Type B pancreatic cell (in vitro differentiated cells): ENCODE measurements around the gene AGGF1. TPM values are rescaled to one million over a fixed set of nuclear protein-coding genes. Genes with fewer than 3 reads are reported as not detected.
"Not testable (repeated sequence)": the region's sequence is repeated elsewhere in the genome, so short reads cannot be mapped to it uniquely, and the experiment has no call there.

Experiments
- DNase-seq: peaks from one replicate; pipeline ENCODE4 v3.0.0; 2021; ENCODE audit warnings: mixed read lengths; ENCODE audit not compliant: unreplicated experiment; ENCODE audit errors: extremely low spot score
- H3K27ac Mint-ChIP-seq: 2 replicates; pipeline ENCODE4 v1.8.0; 2021; ENCODE audit warnings: mild to moderate bottlenecking, mixed read lengths
- H3K27me3 Mint-ChIP-seq: 2 replicates; pipeline ENCODE4 v1.8.0; 2021; ENCODE audit warnings: mixed read lengths
- H3K36me3 Mint-ChIP-seq: 2 replicates; pipeline ENCODE4 v1.8.0; 2021; ENCODE audit warnings: mixed read lengths
- H3K4me1 Mint-ChIP-seq: one replicate; pipeline ENCODE4 v1.8.0; 2021; ENCODE audit warnings: mixed read lengths; ENCODE audit not compliant: unreplicated experiment
- H3K4me3 Mint-ChIP-seq: 2 replicates; pipeline ENCODE4 v1.8.0; 2021; ENCODE audit warnings: mild to moderate bottlenecking, mixed read lengths
- H3K9me3 Mint-ChIP-seq: 2 replicates; pipeline ENCODE4 v1.8.0; 2021; ENCODE audit warnings: mixed read lengths
- total RNA-seq: library from RNA; stranded (reverse); gene quantifications from 2 replicates; pipeline ENCODE4 v1.2.1, GENCODE V29; 2021; ENCODE audit warnings: low replicate concordance
- TF ChIP-seq, protein P1 (sequence below): fragments of 200-600 bp; sonication (generic); conservative IDR thresholded peaks from 2 replicates; pipeline ENCODE4 v1.5.0; 2021; ENCODE audit warnings: antibody characterized with exemption, mild to moderate bottlenecking

AGGF1 gene
- total RNA-seq, 1 donor from 2014 or later: 25.4 TPM

GRCh38 chr5:77095189-77095588 lies 65.0 kb downstream of the AGGF1 start:
- peaks cover 26% of the 10 kb centered on the region for H3K36me3 Mint-ChIP-seq
- no peak overlapping the region for H3K27ac Mint-ChIP-seq
- H3K27me3 Mint-ChIP-seq: no peaks in the 10 kb centered on the region
- no peaks in the 10 kb centered on the region for H3K4me1 Mint-ChIP-seq
- no peak overlapping the region for H3K4me3 Mint-ChIP-seq
- TF ChIP-seq, protein P1, sequence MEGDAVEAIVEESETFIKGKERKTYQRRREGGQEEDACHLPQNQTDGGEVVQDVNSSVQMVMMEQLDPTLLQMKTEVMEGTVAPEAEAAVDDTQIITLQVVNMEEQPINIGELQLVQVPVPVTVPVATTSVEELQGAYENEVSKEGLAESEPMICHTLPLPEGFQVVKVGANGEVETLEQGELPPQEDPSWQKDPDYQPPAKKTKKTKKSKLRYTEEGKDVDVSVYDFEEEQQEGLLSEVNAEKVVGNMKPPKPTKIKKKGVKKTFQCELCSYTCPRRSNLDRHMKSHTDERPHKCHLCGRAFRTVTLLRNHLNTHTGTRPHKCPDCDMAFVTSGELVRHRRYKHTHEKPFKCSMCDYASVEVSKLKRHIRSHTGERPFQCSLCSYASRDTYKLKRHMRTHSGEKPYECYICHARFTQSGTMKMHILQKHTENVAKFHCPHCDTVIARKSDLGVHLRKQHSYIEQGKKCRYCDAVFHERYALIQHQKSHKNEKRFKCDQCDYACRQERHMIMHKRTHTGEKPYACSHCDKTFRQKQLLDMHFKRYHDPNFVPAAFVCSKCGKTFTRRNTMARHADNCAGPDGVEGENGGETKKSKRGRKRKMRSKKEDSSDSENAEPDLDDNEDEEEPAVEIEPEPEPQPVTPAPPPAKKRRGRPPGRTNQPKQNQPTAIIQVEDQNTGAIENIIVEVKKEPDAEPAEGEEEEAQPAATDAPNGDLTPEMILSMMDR: no peak
- H3K9me3 Mint-ChIP-seq: no peaks in the 10 kb centered on the region
- no peak for DNase-seq

- no peak for DNase-seq
- Mint-ChIP-seq H3K4me3 (no peak overlapping the region), H3K9me3 (no peaks in the 10 kb centered on the region), H3K27me3 (no peaks in the 10 kb centered on the region), H3K4me1 (no peaks in the 10 kb centered on the region), H3K27ac (no peak overlapping the region), H3K36me3 (peaks cover 27% of the 10 kb centered on the region)
- TF ChIP-seq, protein P1: no peak
Observed at GRCh38 chr5:77101298-77101697, 71.1 kb downstream of the AGGF1 start.

- H3K4me3 Mint-ChIP-seq: no peak overlapping the region
Observed at GRCh38 chr5:77102549-77102948, 72.3 kb downstream of the AGGF1 start.

GRCh38 chr5:77103457-77103856 lies 73.3 kb downstream of the AGGF1 start:
- TF ChIP-seq, protein P1: no peak
- no peaks in the 10 kb centered on the region for H3K27me3 Mint-ChIP-seq
- H3K4me1 Mint-ChIP-seq: no peaks in the 10 kb centered on the region
- H3K36me3 Mint-ChIP-seq: peaks cover 23% of the 10 kb centered on the region
- H3K9me3 Mint-ChIP-seq: no peaks in the 10 kb centered on the region
- no peak overlapping the region for H3K27ac Mint-ChIP-seq
- DNase-seq: no peak
- no peak overlapping the region for H3K4me3 Mint-ChIP-seq

More at GRCh38 chr5:77102549-77102948, 72.3 kb downstream of the AGGF1 start:
- H3K27ac Mint-ChIP-seq: no peak overlapping the region
- DNase-seq: no peak
- TF ChIP-seq, protein P1: no peak
- H3K36me3 Mint-ChIP-seq: peaks cover 23% of the 10 kb centered on the region
- H3K27me3 Mint-ChIP-seq: no peaks in the 10 kb centered on the region
- no peaks in the 10 kb centered on the region for H3K4me1 Mint-ChIP-seq
- H3K9me3 Mint-ChIP-seq: no peaks in the 10 kb centered on the region

DNA sequence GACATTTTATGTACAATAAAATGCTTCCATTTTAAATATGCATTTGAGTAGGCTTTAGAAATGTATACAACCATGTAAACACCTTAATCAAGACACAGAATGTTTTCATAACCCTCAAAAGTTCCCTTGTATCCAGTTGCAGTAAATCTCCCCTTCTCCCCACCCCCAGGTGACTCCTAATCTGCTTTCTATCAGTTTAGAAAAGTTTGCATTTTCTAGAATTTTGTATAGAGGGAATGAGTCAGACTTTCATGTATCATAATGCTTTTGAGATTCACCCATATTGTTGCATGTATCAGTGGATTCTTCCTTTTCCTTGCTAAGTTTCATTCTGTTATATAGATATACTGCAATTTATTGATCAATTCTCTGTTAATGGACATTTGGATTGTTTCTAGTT lies 74.6 kb downstream of the AGGF1 start:
- TF ChIP-seq, protein P1: no peak
- H3K4me3 Mint-ChIP-seq: no peak overlapping the region
- no peak for DNase-seq
- H3K9me3 Mint-ChIP-seq: no peaks in the 10 kb centered on the region
- H3K36me3 Mint-ChIP-seq: peaks cover 20% of the 10 kb centered on the region
- no peaks in the 10 kb centered on the region for H3K4me1 Mint-ChIP-seq
- no peaks in the 10 kb centered on the region for H3K27me3 Mint-ChIP-seq
- no peak overlapping the region for H3K27ac Mint-ChIP-seq

DNA sequence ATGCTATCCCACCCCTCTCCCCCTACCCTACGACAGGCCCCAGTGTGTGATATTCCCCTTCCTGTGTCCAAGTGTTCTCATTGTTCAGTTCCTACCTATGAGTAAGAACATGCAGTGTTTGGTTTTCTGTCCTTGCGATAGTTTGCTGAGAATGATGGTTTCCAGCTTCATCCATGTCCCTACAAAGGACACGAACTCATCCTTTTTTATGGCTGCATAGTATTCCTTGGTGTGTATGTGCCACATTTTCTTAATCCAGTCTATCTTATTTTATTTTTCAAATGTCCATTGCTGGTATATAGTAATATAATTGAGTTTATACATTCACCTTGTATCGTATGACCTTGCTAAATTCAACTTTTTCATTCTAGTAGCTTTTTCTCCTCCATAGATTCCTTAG lies 76.8 kb downstream of the AGGF1 start:
- H3K4me1 Mint-ChIP-seq, H3K9me3 Mint-ChIP-seq, H3K27me3 Mint-ChIP-seq, DNase-seq, H3K4me3 Mint-ChIP-seq, H3K27ac Mint-ChIP-seq: not testable (repeated sequence)
- H3K36me3 Mint-ChIP-seq: peaks cover 20% of the 10 kb centered on the region

Other genes with a start within 250 kb of the AGGF1 start
- gene F2RL1, start 211.4 kb upstream of the AGGF1 start, total RNA-seq: 10.9 and 35.2 TPM in 2 replicates
- gene S100Z, start 180.4 kb upstream of the AGGF1 start, total RNA-seq: 0.56 and 0.67 TPM in 2 replicates
- 0.14 and 0.87 TPM in 2 replicates for gene CRHBP, start 77.4 kb upstream of the AGGF1 start, total RNA-seq
- 12.5 and 15.4 TPM in 2 replicates for gene ZBED3, start 56.9 kb downstream of the AGGF1 start, total RNA-seq
- gene PDE8B, start 180.3 kb downstream of the AGGF1 start, total RNA-seq: 16.7 and 69.8 TPM in 2 replicates